HG03571 (cell line): Measurements from ENCODE around the gene NHS.

Source experiments
- ATAC-seq: cut with Tn5 transposase; IDR thresholded peaks from one replicate; pipeline ENCODE4 v1.9.1; 2021; ENCODE audit not compliant: unreplicated experiment

Gene NHS

GRCh38 chrX:17758382-17758781 lies 383.4 kb downstream of the NHS start:
- peak; percentile 95 for ATAC-seq

GRCh38 chrX:17759990-17760389 lies 385.0 kb downstream of the NHS start:
- ATAC-seq: no peak

- no peak for ATAC-seq
Observed at GRCh38 chrX:17767734-17768133, 392.7 kb downstream of the NHS start.

GRCh38 chrX:17768997-17769396 lies 394.0 kb downstream of the NHS start:
- no peak for ATAC-seq

- ATAC-seq: no peak
Observed at GRCh38 chrX:17769701-17770269, 394.8 kb downstream of the NHS start.

- ATAC-seq: no peak
Observed at GRCh38 chrX:17773221-17773876, 398.3 kb downstream of the NHS start.

- no peak for ATAC-seq
Observed at GRCh38 chrX:17774053-17774452, 399.1 kb downstream of the NHS start.

GRCh38 chrX:17778997-17779396 lies 404.0 kb downstream of the NHS start:
- ATAC-seq: no peak

GRCh38 chrX:17779434-17779833 lies 404.4 kb downstream of the NHS start:
- ATAC-seq: no peak
